Gastrocnemius medialis (tissue), 4 donors: ENCODE data around the gene KCNH4.

ENCODE experiments used
- POLR2A ChIP-seq, 2 donors: fragments of 450-650 bp; IDR thresholded peaks; one replicate each; pipeline ENCODE4 v1.6.1; 2017; ENCODE audit warnings: antibody characterized with exemption in 2 of 2, mild to moderate bottlenecking in 2 of 2, moderate library complexity in 2 of 2
- TF ChIP-seq, protein P1 (sequence below), 5 experiments: fragments of 450-650 bp in 3 of 5; fragments of 200-600 bp in 2 of 5; sonication (generic) in 2 of 5; IDR thresholded peaks in 4 of 5; conservative IDR thresholded peaks in 1 of 5; 1 replicate in 4 of 5; 2 replicates in 1 of 5; pipeline ENCODE4 v1.5.1; 2016 to 2019; ENCODE audit warnings: antibody characterized with exemption in 5 of 5, mild to moderate bottlenecking in 3 of 5, moderate library complexity in 3 of 5

GRCh38 chr17:42177684-42178083 is 3.3 kb downstream of the KCNH4 start:
- no peak for TF ChIP-seq POLR2A (IDR thresholded peaks at IDR 0.05)
- TF ChIP-seq, protein P1, sequence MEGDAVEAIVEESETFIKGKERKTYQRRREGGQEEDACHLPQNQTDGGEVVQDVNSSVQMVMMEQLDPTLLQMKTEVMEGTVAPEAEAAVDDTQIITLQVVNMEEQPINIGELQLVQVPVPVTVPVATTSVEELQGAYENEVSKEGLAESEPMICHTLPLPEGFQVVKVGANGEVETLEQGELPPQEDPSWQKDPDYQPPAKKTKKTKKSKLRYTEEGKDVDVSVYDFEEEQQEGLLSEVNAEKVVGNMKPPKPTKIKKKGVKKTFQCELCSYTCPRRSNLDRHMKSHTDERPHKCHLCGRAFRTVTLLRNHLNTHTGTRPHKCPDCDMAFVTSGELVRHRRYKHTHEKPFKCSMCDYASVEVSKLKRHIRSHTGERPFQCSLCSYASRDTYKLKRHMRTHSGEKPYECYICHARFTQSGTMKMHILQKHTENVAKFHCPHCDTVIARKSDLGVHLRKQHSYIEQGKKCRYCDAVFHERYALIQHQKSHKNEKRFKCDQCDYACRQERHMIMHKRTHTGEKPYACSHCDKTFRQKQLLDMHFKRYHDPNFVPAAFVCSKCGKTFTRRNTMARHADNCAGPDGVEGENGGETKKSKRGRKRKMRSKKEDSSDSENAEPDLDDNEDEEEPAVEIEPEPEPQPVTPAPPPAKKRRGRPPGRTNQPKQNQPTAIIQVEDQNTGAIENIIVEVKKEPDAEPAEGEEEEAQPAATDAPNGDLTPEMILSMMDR (IDR thresholded peaks at IDR 0.05 in 4 of 5, conservative IDR thresholded peaks at IDR 0.05 in 1 of 5) = no peak
